Measurements from ENCODE around the gene ERBB4.

The ERBB4 gene

GRCh38 chr2:211816754-211817153 lies 721.8 kb downstream of the ERBB4 start:
- DNase-seq (ENCODE audit: low read depth), result no peak
- H3K4me3 ChIP-seq (ENCODE audit: low read length), result no peak overlapping the region
- TF ChIP-seq, protein P1, sequence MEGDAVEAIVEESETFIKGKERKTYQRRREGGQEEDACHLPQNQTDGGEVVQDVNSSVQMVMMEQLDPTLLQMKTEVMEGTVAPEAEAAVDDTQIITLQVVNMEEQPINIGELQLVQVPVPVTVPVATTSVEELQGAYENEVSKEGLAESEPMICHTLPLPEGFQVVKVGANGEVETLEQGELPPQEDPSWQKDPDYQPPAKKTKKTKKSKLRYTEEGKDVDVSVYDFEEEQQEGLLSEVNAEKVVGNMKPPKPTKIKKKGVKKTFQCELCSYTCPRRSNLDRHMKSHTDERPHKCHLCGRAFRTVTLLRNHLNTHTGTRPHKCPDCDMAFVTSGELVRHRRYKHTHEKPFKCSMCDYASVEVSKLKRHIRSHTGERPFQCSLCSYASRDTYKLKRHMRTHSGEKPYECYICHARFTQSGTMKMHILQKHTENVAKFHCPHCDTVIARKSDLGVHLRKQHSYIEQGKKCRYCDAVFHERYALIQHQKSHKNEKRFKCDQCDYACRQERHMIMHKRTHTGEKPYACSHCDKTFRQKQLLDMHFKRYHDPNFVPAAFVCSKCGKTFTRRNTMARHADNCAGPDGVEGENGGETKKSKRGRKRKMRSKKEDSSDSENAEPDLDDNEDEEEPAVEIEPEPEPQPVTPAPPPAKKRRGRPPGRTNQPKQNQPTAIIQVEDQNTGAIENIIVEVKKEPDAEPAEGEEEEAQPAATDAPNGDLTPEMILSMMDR (conservative IDR thresholded peaks at IDR 0.05; ENCODE audit: low read length), result no peak

DNA sequence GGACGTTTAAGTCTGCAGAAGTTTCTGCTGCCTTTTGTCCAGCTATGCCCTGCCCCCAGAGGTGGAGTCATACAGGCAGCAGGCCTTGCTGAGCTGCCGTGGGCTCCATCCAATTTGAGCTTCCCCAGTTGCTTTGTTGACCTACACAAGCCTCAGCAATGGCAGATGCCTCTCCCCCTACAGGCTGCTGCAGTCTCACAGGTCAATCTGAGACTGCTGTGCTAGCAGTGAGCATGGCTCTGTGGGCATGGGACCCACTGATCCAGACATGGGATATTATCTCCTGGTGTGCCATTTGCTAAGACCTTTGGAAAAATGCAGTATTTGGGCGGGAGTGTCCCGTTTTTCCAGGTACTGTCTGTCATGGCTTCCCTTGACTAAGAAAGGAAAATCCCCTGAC lies 726.0 kb downstream of the ERBB4 start:
- TF ChIP-seq, protein P1 (conservative IDR thresholded peaks at IDR 0.05; ENCODE audit: low read length), result no peak
- no peak for DNase-seq (ENCODE audit: low read depth)
- H3K4me3 ChIP-seq (ENCODE audit: low read length), result no peak overlapping the region

DNA sequence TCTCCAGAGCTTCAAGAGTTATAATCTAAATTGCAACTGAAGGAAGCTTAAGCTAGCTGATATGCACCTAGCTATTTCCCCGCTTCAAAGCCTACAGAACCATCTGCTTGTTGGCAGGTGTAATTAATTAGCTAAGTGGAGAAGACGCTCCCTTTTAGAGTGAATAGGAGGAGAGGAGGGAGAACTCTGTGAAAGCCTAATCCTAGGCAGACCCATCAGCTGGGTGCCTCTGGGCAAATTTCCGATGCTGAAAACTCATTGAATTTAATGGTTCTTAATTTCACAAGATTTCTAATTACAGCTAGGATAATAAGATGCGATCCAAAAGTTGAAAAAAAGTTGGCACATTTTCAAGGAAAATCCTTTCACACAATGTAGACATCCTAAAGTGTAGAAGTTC lies 735.9 kb downstream of the ERBB4 start:
- no peak overlapping the region for H3K4me3 ChIP-seq (ENCODE audit: low read length)
- DNase-seq (ENCODE audit: low read depth), result no peak
- TF ChIP-seq, protein P1 (conservative IDR thresholded peaks at IDR 0.05; ENCODE audit: low read length), result no peak

DNA sequence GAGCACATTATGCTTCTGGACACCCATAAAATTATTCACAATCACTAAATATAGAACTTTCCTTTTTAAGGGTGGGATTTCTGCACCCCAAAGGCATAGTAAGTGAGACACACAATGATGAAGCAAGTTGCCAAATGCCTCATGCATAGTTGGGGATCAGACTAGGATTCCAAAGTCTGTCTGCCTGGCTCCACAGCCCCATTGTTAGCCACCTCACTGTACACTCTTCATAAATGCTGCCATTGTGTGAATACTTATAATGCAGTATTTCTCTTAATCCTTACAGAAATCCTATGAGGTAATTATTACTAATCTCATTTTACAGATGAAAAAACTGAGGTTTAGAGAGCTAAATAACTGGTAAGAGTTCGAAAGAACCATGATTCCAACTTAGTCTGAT lies 738.6 kb downstream of the ERBB4 start:
- no peak overlapping the region for H3K4me3 ChIP-seq (ENCODE audit: low read length)
- TF ChIP-seq, protein P1 (conservative IDR thresholded peaks at IDR 0.05; ENCODE audit: low read length), result no peak
- DNase-seq (ENCODE audit: low read depth), result no peak

DNA sequence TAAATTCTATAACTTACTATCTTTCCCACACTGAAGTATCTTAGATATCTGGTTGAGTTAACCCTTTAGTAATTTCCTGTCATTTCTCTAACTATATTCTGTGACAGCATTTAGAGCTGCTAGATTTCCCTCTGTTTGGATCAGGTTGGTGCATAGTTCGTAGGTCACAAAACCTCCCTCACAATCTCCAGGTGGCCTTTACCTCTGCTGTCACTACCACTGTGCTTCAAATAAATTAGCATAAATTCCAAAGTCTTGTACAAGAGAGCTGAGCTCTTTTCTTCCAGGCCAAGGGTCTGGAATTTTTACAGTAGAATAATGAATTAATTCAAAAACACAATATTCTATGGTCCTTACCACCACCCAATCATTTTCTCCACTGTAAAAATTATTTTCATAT lies 739.7 kb downstream of the ERBB4 start:
- TF ChIP-seq, protein P1 (conservative IDR thresholded peaks at IDR 0.05; ENCODE audit: low read length), result no peak
- no peak overlapping the region for H3K4me3 ChIP-seq (ENCODE audit: low read length)
- no peak for DNase-seq (ENCODE audit: low read depth)

DNA sequence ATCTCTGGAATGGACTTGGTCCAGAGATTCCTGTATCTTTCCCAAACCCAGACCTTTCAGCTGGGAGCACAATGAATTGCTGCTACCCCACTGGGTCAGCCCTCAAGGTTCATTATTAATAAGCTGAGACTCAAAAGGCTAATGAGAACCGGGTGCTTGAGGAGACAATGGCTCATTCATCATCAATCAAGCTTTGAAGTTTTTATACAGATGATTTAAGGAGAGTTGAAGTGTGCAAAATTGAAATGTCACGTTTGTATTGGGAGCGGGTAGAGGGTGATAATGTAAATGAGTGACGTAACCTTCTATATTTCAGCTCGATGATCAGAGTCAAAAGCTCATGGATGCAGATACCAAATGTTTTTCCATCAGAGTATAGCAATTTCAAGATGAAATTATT lies 744.9 kb downstream of the ERBB4 start:
- no peak overlapping the region for H3K4me3 ChIP-seq (ENCODE audit: low read length)
- no peak for DNase-seq (ENCODE audit: low read depth)
- TF ChIP-seq, protein P1 (conservative IDR thresholded peaks at IDR 0.05; ENCODE audit: low read length), result no peak

- TF ChIP-seq, protein P1 (conservative IDR thresholded peaks at IDR 0.05; ENCODE audit: low read length), result no peak
- DNase-seq (ENCODE audit: low read depth), result no peak
- H3K4me3 ChIP-seq (ENCODE audit: low read length), result no peak overlapping the region
Observed at GRCh38 chr2:211789982-211790381, 748.6 kb downstream of the ERBB4 start.
